Fibroblast of lung (primary cell): Measurements from ENCODE around the gene MAST2. TPM values are rescaled to one million over a fixed set of nuclear protein-coding genes. Genes with fewer than 3 reads are reported as not detected.
"Not testable (repeated sequence)": the region's sequence is repeated elsewhere in the genome, so short reads cannot be mapped to it uniquely, and the experiment has no call there.

Experiments used
- DNase-seq, 2 donors: peaks; one replicate each; pipeline versions ENCODE4 v3.0.0 to v3.0.0-alpha.2; 2010; ENCODE audit warnings: low read depth in 2 of 2
- H2AFZ ChIP-seq: 2 replicates; pipeline ENCODE4 v1.5.1; 2012; ENCODE audit warnings: low read length, control low read depth, inconsistent platforms
- H3K27ac ChIP-seq: 2 replicates; pipeline ENCODE4 v1.5.1; 2011; ENCODE audit warnings: low read length, control low read depth; ENCODE audit not compliant: insufficient read depth
- H3K27me3 ChIP-seq: 2 replicates; pipeline ENCODE4 v1.5.1; 2011; ENCODE audit warnings: mild to moderate bottlenecking, low read length; ENCODE audit not compliant: control insufficient read depth, insufficient read depth
- H3K36me3 ChIP-seq: 2 replicates; pipeline ENCODE4 v1.5.1; 2011; ENCODE audit warnings: low read length; ENCODE audit not compliant: control insufficient read depth, insufficient read depth
- H3K4me1 ChIP-seq: 2 replicates; pipeline ENCODE4 v1.5.1; 2011; ENCODE audit warnings: low read length; ENCODE audit not compliant: control insufficient read depth, insufficient read depth; ENCODE audit errors: extremely low read depth
- H3K4me2 ChIP-seq: 2 replicates; pipeline ENCODE4 v1.5.1; 2011; ENCODE audit warnings: low read length, control low read depth; ENCODE audit not compliant: insufficient read depth; ENCODE audit errors: extremely low read depth
- H3K4me3 ChIP-seq, 4 experiments: fragments of 200-600 bp in 1 of 4; sonication (generic) in 1 of 4; replicated peaks in 1 of 4; 2 replicates each; pipeline ENCODE4 v1.5.1; 2011 to 2016; ENCODE audit warnings: low read length in 4 of 4, low read depth in 3 of 4, mild to moderate bottlenecking in 3 of 4, control low read depth in 2 of 4, inconsistent platforms in 1 of 4, mixed read lengths in 1 of 4; ENCODE audit not compliant: insufficient read depth in 1 of 4; ENCODE audit errors: control extremely low read depth in 1 of 4
- H3K79me2 ChIP-seq: 2 replicates; pipeline ENCODE4 v1.5.1; 2012; ENCODE audit warnings: mild to moderate bottlenecking, low read length, inconsistent platforms; ENCODE audit not compliant: control insufficient read depth, insufficient read depth
- H3K9ac ChIP-seq: 2 replicates; pipeline ENCODE4 v1.5.1; 2011; ENCODE audit warnings: mild to moderate bottlenecking, low read length, control low read depth; ENCODE audit not compliant: insufficient read depth
- H3K9me3 ChIP-seq: 2 replicates; pipeline ENCODE4 v1.5.1; 2012; ENCODE audit warnings: low read depth, low read length; ENCODE audit not compliant: control insufficient read depth, insufficient read depth
- H4K20me1 ChIP-seq: 2 replicates; pipeline ENCODE4 v1.5.1; 2011; ENCODE audit warnings: low read length; ENCODE audit not compliant: control insufficient read depth, insufficient read depth; ENCODE audit errors: extremely low read depth
- CTCF ChIP-seq, 2 donors: IDR thresholded peaks in 1 of 2; conservative IDR thresholded peaks in 1 of 2; 1 replicate in 1 of 2; 2 replicates in 1 of 2; pipeline ENCODE4 v1.5.1; 2011 to 2012; ENCODE audit warnings: low read length in 2 of 2, control low read depth in 1 of 2, inconsistent platforms in 1 of 2, low read depth in 1 of 2, mild to moderate bottlenecking in 1 of 2
- EZH2 ChIP-seq: IDR thresholded peaks from 2 replicates; pipeline ENCODE4 v1.5.1; 2012; ENCODE audit warnings: low read length, control low read depth, mild to moderate bottlenecking; ENCODE audit errors: missing control alignments
- polyA plus RNA-seq, 2 donors: library from polyadenylated mRNA; depleted of rRNA in 1 of 2; stranded (reverse) in 1 of 2; unstranded in 1 of 2; fragments of >200 nt; gene quantifications; 2 replicates each; pipeline ENCODE4 v1.2.1, GENCODE V29; 2011 to 2012; ENCODE audit warnings: missing spikeins in 1 of 2
- total RNA-seq: library from RNA; depleted of rRNA; stranded (reverse); fragments of >200 nt; gene quantifications from 2 replicates; pipeline ENCODE4 v1.2.1, GENCODE V29; 2014

MAST2 gene
- total and polyA plus RNA-seq, 2 donors (not counting 1 experiment from before 2014, with no cell fraction given), result 17.5 to 24.9 TPM

- Histone ChIP-seq H2AFZ (no peak overlapping the region), H3K9ac (no peak overlapping the region), H3K27ac (no peak overlapping the region), H3K36me3 (no peaks in the 10 kb centered on the region), H4K20me1 (no peaks in the 10 kb centered on the region), H3K4me3 (no peak overlapping the region), H3K4me2 (no peak overlapping the region), H3K4me1 (peaks cover 14% of the 10 kb centered on the region), H3K79me2 (no peaks in the 10 kb centered on the region), H3K27me3 (no peaks in the 10 kb centered on the region), H3K9me3 (no peaks in the 10 kb centered on the region)
- no peak for DNase-seq
- TF ChIP-seq EZH2 (no peak), CTCF (conservative IDR thresholded peaks at IDR 0.05 in 1 of 2, IDR thresholded peaks at IDR 0.05 in 1 of 2; ENCODE audit: low read depth in 1 of 2, low read length in 2 of 2) (no peak)
Measured at GRCh38 chr1:45958317-45958716, 154.9 kb downstream of the MAST2 start.

GRCh38 chr1:45960930-45961715 lies 157.7 kb downstream of the MAST2 start:
- DNase-seq, result no peak
- no peak for TF ChIP-seq CTCF (conservative IDR thresholded peaks at IDR 0.05 in 1 of 2, IDR thresholded peaks at IDR 0.05 in 1 of 2; ENCODE audit: low read depth in 1 of 2, low read length in 2 of 2)
- TF ChIP-seq EZH2, result no peak
- H2AFZ ChIP-seq, result no peak overlapping the region
- no peaks in the 10 kb centered on the region for H3K79me2 ChIP-seq
- no peak overlapping the region for H3K4me3 ChIP-seq
- no peaks in the 10 kb centered on the region for H3K4me1 ChIP-seq
- no peaks in the 10 kb centered on the region for H3K36me3 ChIP-seq
- H4K20me1 ChIP-seq, result no peaks in the 10 kb centered on the region
- no peaks in the 10 kb centered on the region for H3K27me3 ChIP-seq
- H3K4me2 ChIP-seq, result no peak overlapping the region
- no peak overlapping the region for H3K9ac ChIP-seq
- H3K9me3 ChIP-seq, result no peaks in the 10 kb centered on the region
- H3K27ac ChIP-seq, result no peak overlapping the region

GRCh38 chr1:45961936-45962335 lies 158.5 kb downstream of the MAST2 start:
- not testable (repeated sequence) for H2AFZ ChIP-seq, H3K27me3 ChIP-seq, H3K9me3 ChIP-seq, H3K4me3 ChIP-seq, DNase-seq, H3K9ac ChIP-seq, H3K4me2 ChIP-seq, H3K27ac ChIP-seq, H4K20me1 ChIP-seq, H3K4me1 ChIP-seq, H3K36me3 ChIP-seq, H3K79me2 ChIP-seq
